HG02870 (cell line): ENCODE data around the gene CNTNAP4.

Source experiments
- ATAC-seq: cut with Tn5 transposase; IDR thresholded peaks from one replicate; pipeline ENCODE4 v1.9.1; 2021; ENCODE audit warnings: mild to moderate bottlenecking, moderate library complexity; ENCODE audit not compliant: unreplicated experiment

The CNTNAP4 gene

GRCh38 chr16:76574651-76575050, 297.4 kb downstream of the CNTNAP4 start:
- no peak for ATAC-seq

DNA sequence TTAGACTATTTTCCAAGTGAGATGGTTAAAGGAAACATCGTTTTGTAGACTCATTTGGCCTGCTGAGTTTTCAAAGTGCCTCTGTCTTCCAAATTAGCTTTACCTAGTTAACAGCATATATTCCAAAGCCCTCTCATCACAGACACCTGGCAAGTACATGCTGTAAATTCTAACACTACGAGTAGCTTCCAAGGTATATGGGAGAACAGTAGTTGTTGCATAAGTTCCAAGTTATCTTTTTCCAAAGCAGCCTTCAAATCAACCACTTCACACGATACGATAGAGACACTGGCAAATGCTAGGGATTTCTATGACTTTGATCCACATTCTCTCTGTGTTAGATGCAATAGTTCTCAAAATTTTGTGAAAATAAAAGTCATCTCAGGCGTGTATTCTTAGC, 299.3 kb downstream of the CNTNAP4 start:
- ATAC-seq = no peak

DNA sequence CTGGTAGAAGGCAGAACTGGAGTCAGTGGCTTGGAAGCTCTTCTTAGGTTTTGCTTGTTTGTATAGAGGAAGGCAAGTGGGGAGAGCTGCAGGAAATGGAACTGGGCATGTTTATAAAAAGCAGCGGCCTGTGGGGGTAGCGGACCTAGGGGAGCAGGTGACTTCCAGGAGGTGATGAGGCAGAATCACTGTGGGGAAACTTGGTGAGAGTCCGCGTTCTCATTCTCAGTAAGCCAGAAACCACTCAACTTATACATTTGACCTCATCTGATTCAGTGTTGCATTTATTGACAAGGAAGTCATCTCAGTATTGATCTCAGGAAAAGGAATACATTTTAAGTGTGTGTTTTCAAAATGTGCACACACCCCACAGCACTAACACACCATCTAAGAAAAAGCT, 299.8 kb downstream of the CNTNAP4 start:
- peak; percentile 88 for ATAC-seq

GRCh38 chr16:76579277-76579922, 302.2 kb downstream of the CNTNAP4 start:
- ATAC-seq = no peak

DNA sequence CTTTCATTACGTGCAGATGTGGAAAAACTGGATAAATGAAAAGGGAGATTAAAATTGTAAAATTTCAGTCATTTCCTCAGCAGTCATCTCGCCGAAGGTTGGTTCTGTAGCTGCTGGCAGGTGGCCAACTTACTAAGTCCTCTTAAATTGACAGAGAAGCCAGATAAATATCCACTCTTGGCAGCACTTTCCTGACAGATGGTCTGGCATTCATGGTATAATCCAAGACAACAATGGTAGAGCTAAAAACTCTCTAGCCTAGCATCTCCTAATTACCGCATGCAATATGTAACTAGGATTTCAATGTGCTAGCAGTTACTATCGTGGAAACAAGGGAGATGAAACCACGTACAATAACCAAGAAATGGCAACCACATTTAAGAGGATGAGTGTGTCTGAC, 306.3 kb downstream of the CNTNAP4 start:
- no peak for ATAC-seq

- no peak for ATAC-seq
Measured at GRCh38 chr16:76583945-76584344, 306.7 kb downstream of the CNTNAP4 start.

- ATAC-seq = no peak
Measured at GRCh38 chr16:76598498-76598897, 321.3 kb downstream of the CNTNAP4 start.

DNA sequence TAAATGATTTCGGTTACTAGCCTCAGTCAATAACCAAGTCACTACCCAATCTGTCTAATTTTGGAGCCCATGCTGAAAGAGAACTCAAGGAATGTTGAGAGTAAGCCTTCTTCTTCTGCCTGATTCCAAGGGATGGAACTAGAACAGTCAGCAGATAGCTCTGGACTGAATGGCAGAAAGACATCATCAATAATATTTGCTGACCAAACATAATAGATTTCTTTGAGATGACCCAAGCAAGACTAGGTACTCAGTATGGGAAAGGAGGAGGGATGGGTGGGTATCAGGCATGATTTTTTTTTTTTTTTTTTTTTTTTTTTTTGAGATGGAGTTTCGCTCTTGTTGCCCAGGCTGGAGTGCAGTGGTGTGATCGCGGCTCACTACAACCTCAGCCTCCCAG, 330.1 kb downstream of the CNTNAP4 start:
- ATAC-seq = no peak
